Hepatocyte (in vitro differentiated cells): Measurements from ENCODE around the gene RGCC. TPM values are rescaled to one million over a fixed set of nuclear protein-coding genes. Genes with fewer than 3 reads are reported as not detected.

Source experiments
- DNase-seq: peaks from one replicate; pipeline ENCODE4 v3.0.0-alpha.2; 2016; ENCODE audit warnings: low spot score
- H2AFZ ChIP-seq: fragments of 200-600 bp; sonication (generic); 2 replicates; pipeline ENCODE4 v1.6.0; 2016; ENCODE audit warnings: antibody characterized with exemption, mild to moderate bottlenecking
- H3K27ac ChIP-seq: fragments of 200-600 bp; sonication (generic); 2 replicates; pipeline ENCODE4 v1.5.1; 2016; ENCODE audit warnings: mild to moderate bottlenecking
- H3K27me3 ChIP-seq: fragments of 200-600 bp; sonication (generic); 2 replicates; pipeline ENCODE4 v1.6.1; 2016
- H3K36me3 ChIP-seq: fragments of 200-600 bp; sonication (generic); replicated peaks from 2 replicates; pipeline ENCODE4 v1.5.1; 2016; ENCODE audit warnings: low read depth; ENCODE audit not compliant: insufficient read depth
- H3K4me1 ChIP-seq: fragments of 200-600 bp; sonication (generic); 2 replicates; pipeline ENCODE4 v1.5.1; 2016; ENCODE audit warnings: mild to moderate bottlenecking, moderate library complexity; ENCODE audit not compliant: insufficient read depth
- H3K4me2 ChIP-seq: fragments of 200-600 bp; sonication (generic); 2 replicates; pipeline ENCODE4 v1.6.0; 2016
- H3K4me3 ChIP-seq: fragments of 200-600 bp; sonication (generic); 2 replicates; pipeline ENCODE4 v1.5.1; 2016; ENCODE audit warnings: mild to moderate bottlenecking
- H3K79me2 ChIP-seq: fragments of 200-600 bp; sonication (generic); 2 replicates; pipeline ENCODE4 v1.6.0; 2017; ENCODE audit warnings: mild to moderate bottlenecking
- H3K9me2 ChIP-seq: fragments of 200-600 bp; sonication (generic); replicated peaks from 2 replicates; pipeline ENCODE4 v1.6.0; 2017; ENCODE audit warnings: mild to moderate bottlenecking; ENCODE audit not compliant: insufficient read depth
- H3K9me3 ChIP-seq: fragments of 200-600 bp; sonication (generic); 2 replicates; pipeline ENCODE4 v1.5.1; 2016; ENCODE audit warnings: low read depth, mild to moderate bottlenecking
- H4K20me1 ChIP-seq: fragments of 200-600 bp; sonication (generic); 2 replicates; pipeline ENCODE4 v1.6.0; 2016; ENCODE audit warnings: mild to moderate bottlenecking; ENCODE audit not compliant: insufficient read depth, poor library complexity, severe bottlenecking
- EZH2 ChIP-seq: fragments of 200-600 bp; sonication (generic); IDR thresholded peaks from 2 replicates; pipeline ENCODE4 v1.6.1; 2016; ENCODE audit warnings: antibody characterized with exemption, mild to moderate bottlenecking, borderline replicate concordance
- EZH2phosphoT487 ChIP-seq: fragments of 200-600 bp; sonication (generic); IDR thresholded peaks from one replicate; pipeline ENCODE4 v1.6.1; 2018; ENCODE audit warnings: antibody characterized with exemption, mild to moderate bottlenecking, low read depth, moderate library complexity; ENCODE audit not compliant: unreplicated experiment, severe bottlenecking
- WGBS: methylation state at CpG from one replicate; pipeline ENCODE4 v1.1.6; 2016; ENCODE audit warnings: low lambda C conversion rate; ENCODE audit errors: missing lambda C conversion rate; 5-methylcytosine and 5-hydroxymethylcytosine counted together
- polyA plus RNA-seq: library from polyadenylated mRNA; unstranded; fragments of >200 nt; fragmentation: Nextera tagmentation; extraction: Ambion mirVana; gene quantifications from 2 replicates; pipeline ENCODE4 v1.2.1, GENCODE V29; 2016
- total RNA-seq: library from RNA; depleted of rRNA; stranded (reverse); fragments of >200 nt; gene quantifications from 2 replicates; pipeline ENCODE4 v1.2.3, GENCODE V29; 2014
- TF ChIP-seq, protein P1 (sequence below): fragments of 200-600 bp; sonication (generic); IDR thresholded peaks from 2 replicates; pipeline ENCODE4 v1.5.1; 2016; ENCODE audit warnings: antibody characterized with exemption, mild to moderate bottlenecking; ENCODE audit not compliant: poor library complexity

RGCC gene
- total and polyA plus RNA-seq, 2 experiments from 2014 or later: 8.1 to 19.9 TPM

- Histone ChIP-seq H3K36me3 (no peaks in the 10 kb centered on the region), H2AFZ (no peak overlapping the region), H3K9me2 (no peaks in the 10 kb centered on the region), H3K9me3 (no peaks in the 10 kb centered on the region), H3K4me3 (no peak overlapping the region), H3K27me3 (no peaks in the 10 kb centered on the region), H3K79me2 (no peaks in the 10 kb centered on the region), H4K20me1 (no peaks in the 10 kb centered on the region), H3K27ac (no peak overlapping the region), H3K4me1 (no peaks in the 10 kb centered on the region), H3K4me2 (no peak overlapping the region)
- WGBS: 38% methylated on average over 5 of the region's 5 CpGs
- TF ChIP-seq, protein P1, sequence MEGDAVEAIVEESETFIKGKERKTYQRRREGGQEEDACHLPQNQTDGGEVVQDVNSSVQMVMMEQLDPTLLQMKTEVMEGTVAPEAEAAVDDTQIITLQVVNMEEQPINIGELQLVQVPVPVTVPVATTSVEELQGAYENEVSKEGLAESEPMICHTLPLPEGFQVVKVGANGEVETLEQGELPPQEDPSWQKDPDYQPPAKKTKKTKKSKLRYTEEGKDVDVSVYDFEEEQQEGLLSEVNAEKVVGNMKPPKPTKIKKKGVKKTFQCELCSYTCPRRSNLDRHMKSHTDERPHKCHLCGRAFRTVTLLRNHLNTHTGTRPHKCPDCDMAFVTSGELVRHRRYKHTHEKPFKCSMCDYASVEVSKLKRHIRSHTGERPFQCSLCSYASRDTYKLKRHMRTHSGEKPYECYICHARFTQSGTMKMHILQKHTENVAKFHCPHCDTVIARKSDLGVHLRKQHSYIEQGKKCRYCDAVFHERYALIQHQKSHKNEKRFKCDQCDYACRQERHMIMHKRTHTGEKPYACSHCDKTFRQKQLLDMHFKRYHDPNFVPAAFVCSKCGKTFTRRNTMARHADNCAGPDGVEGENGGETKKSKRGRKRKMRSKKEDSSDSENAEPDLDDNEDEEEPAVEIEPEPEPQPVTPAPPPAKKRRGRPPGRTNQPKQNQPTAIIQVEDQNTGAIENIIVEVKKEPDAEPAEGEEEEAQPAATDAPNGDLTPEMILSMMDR: no peak
- no peak for DNase-seq
These were observed 37.7 kb downstream of the RGCC start for GRCh38 chr13:41495044-41495443.

GRCh38 chr13:41496420-41497234, 39.3 kb downstream of the RGCC start:
- TF ChIP-seq, protein P1: no peak
- TF ChIP-seq EZH2: no peak
- no peak for TF ChIP-seq EZH2phosphoT487
- Histone ChIP-seq H3K9me2 (no peaks in the 10 kb centered on the region), H4K20me1 (no peaks in the 10 kb centered on the region), H3K79me2 (no peaks in the 10 kb centered on the region), H3K36me3 (no peaks in the 10 kb centered on the region), H3K4me1 (no peaks in the 10 kb centered on the region), H3K27me3 (no peaks in the 10 kb centered on the region), H3K27ac (no peak overlapping the region), H3K4me2 (no peak overlapping the region), H2AFZ (no peak overlapping the region), H3K4me3 (no peak overlapping the region), H3K9me3 (no peaks in the 10 kb centered on the region)
- no peak for DNase-seq
- WGBS: 75% methylated on average over 9 of the region's 9 CpGs

DNA sequence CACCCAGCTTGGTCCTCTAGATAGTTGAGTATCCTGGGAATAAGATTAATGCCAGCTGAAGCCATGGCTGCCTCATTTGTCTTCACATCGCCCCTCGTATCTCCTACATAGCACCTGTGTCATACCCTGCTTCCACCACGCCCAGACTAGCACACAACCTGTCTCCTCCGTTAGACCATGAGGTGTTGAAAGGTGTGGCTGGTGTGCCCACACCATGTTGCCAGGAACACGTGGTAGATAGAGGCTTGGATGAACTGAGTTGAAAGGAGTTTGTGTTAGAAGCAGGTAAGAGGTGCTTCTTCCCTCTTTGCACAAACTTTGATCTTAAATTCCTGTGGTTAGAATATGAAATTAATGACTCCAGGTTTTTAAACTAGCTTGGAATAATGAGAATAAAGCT, 40.1 kb downstream of the RGCC start:
- DNase-seq: no peak
- Histone ChIP-seq H2AFZ (no peak overlapping the region), H3K27me3 (no peaks in the 10 kb centered on the region), H3K9me3 (no peaks in the 10 kb centered on the region), H3K36me3 (no peaks in the 10 kb centered on the region), H3K9me2 (no peaks in the 10 kb centered on the region), H4K20me1 (no peaks in the 10 kb centered on the region), H3K79me2 (no peaks in the 10 kb centered on the region), H3K4me1 (no peaks in the 10 kb centered on the region), H3K4me3 (no peak overlapping the region), H3K27ac (no peak overlapping the region), H3K4me2 (no peak overlapping the region)
- TF ChIP-seq EZH2phosphoT487 (no peak), EZH2 (no peak)
- TF ChIP-seq, protein P1: no peak
- 89% methylated on average over 5 of the region's 5 CpGs for WGBS
